D721Med (cell line): ENCODE results near the gene DNAH5.
A peak's percentile ranks its signal among the peaks of the same experiment; 100 is the strongest.

ENCODE experiments used
- DNase-seq: peaks from one replicate; pipeline ENCODE4 v3.0.0; 2011; ENCODE audit warnings: low spot score; ENCODE audit not compliant: insufficient read length
- FAIRE-seq: peaks from 2 replicates; lab custom pipeline; 2011; peaks lifted over from hg19 to GRCh38; lab: Jason Lieb, UNC
- TF ChIP-seq, protein P1 (sequence below): IDR thresholded peaks from 2 replicates; pipeline ENCODE4 v1.5.1; 2012; ENCODE audit warnings: mild to moderate bottlenecking, control low read depth; ENCODE audit not compliant: insufficient read depth; ENCODE audit errors: missing control alignments

DNAH5 gene

GRCh38 chr5:13664377-13664776, 280.1 kb downstream of the DNAH5 start:
- DNase-seq (no peak), FAIRE-seq (no peak)
- TF ChIP-seq, protein P1, sequence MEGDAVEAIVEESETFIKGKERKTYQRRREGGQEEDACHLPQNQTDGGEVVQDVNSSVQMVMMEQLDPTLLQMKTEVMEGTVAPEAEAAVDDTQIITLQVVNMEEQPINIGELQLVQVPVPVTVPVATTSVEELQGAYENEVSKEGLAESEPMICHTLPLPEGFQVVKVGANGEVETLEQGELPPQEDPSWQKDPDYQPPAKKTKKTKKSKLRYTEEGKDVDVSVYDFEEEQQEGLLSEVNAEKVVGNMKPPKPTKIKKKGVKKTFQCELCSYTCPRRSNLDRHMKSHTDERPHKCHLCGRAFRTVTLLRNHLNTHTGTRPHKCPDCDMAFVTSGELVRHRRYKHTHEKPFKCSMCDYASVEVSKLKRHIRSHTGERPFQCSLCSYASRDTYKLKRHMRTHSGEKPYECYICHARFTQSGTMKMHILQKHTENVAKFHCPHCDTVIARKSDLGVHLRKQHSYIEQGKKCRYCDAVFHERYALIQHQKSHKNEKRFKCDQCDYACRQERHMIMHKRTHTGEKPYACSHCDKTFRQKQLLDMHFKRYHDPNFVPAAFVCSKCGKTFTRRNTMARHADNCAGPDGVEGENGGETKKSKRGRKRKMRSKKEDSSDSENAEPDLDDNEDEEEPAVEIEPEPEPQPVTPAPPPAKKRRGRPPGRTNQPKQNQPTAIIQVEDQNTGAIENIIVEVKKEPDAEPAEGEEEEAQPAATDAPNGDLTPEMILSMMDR, result no peak

- TF ChIP-seq, protein P1, result no peak
- DNase-seq (no peak), FAIRE-seq (no peak)
These were observed 281.9 kb downstream of the DNAH5 start for GRCh38 chr5:13662626-13663025.

GRCh38 chr5:13661272-13661671, 283.2 kb downstream of the DNAH5 start:
- FAIRE-seq (no peak), DNase-seq (no peak)
- TF ChIP-seq, protein P1, result no peak

DNA sequence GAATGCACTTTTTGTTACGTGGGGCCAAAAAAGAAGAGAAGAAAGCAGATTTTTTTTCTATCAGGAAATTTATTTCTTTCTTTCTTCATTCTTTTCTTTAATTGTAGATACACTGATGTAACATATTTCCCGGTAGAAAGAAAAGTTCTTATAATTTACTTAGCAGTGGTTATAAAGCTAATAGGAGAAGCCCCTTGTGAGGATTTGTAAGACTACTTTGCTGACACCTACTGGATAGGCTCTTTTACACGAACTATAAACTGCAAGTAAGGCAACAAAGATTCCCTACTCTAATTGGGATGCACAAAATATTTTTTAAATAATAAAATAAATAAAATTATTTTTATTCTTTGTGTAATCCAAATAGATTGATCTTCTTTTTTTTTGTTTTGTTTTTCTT, 284.4 kb downstream of the DNAH5 start:
- no peak for FAIRE-seq
- no peak for DNase-seq
- TF ChIP-seq, protein P1, result peak; percentile 17

DNA sequence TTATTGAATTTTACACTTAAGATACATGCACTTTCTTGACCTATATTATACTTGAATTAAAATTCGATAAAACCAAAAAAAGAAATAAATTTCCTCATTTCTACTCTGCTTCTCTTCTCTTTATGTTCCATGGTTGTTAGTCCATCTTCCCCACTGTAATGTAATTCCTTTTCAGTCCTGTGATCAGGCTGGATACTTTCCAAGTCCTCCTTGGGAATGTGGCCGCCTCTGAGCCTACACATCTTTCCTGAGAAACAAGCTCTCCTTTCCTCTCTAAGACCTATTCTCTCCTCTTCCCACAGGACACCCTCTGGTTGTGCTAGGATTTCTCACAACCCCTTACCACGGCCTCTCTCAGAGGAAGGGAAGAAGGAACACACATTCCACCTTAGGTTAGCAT, 285.1 kb downstream of the DNAH5 start:
- FAIRE-seq, result no peak
- DNase-seq, result no peak
- TF ChIP-seq, protein P1, result no peak

GRCh38 chr5:13658761-13659160, 285.7 kb downstream of the DNAH5 start:
- DNase-seq (no peak), FAIRE-seq (no peak)
- TF ChIP-seq, protein P1, result no peak

DNA sequence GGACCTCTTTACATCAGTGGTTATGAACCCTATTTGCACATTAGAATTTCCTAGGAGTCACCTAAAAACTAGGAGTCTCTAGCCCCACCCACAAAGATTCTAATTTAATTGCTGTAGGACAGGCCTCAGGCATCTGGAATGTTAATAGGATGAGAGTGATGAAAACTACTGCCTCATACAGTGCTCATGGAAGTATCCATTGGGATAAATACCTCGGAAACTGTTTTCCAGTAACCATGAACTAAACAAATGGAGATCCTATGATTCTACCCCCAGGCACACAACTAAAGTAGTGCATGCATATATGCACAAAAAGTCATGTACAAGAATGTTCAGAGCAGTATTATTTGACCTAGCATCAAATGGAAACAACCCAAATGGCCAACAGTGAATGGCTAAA, 286.3 kb downstream of the DNAH5 start:
- DNase-seq, result no peak
- TF ChIP-seq, protein P1, result no peak
- FAIRE-seq, result no peak
